ENCODE measurements around the gene MACROD2. TPM values are rescaled to one million over a fixed set of nuclear protein-coding genes. Genes with fewer than 3 reads are reported as not detected.
"Not testable (repeated sequence)": the region's sequence is repeated elsewhere in the genome, so short reads cannot be mapped to it uniquely, and the experiment has no call there.

The MACROD2 gene
- total RNA-seq, 1 donor from 2014 or later, result 6.4 TPM

GRCh38 chr20:14966203-14966602, 970.9 kb downstream of the MACROD2 start:
- H3K4me1 Mint-ChIP-seq, result peaks cover 10% of the 10 kb centered on the region
- no peak overlapping the region for H3K27ac Mint-ChIP-seq (ENCODE audit: unreplicated experiment)
- H3K27me3 Mint-ChIP-seq (ENCODE audit: low read depth), result no peaks in the 10 kb centered on the region
- DNase-seq (ENCODE audit: low read depth, low spot score), result no peak
- TF ChIP-seq CTCF (conservative IDR thresholded peaks at IDR 0.05), result no peak
- no peak overlapping the region for H3K4me3 Mint-ChIP-seq
- H3K36me3 Mint-ChIP-seq (ENCODE audit: low read depth), result no peaks in the 10 kb centered on the region
- peaks cover 3% of the 10 kb centered on the region for H3K9me3 Mint-ChIP-seq

GRCh38 chr20:14966808-14967207, 971.5 kb downstream of the MACROD2 start:
- Mint-ChIP-seq H3K9me3 (peaks cover 3% of the 10 kb centered on the region), H3K27ac (ENCODE audit: unreplicated experiment) (no peak overlapping the region), H3K4me1 (peaks cover 10% of the 10 kb centered on the region), H3K27me3 (ENCODE audit: low read depth) (no peaks in the 10 kb centered on the region), H3K36me3 (ENCODE audit: low read depth) (no peaks in the 10 kb centered on the region), H3K4me3 (no peak overlapping the region)
- no peak for TF ChIP-seq CTCF (conservative IDR thresholded peaks at IDR 0.05)
- DNase-seq (ENCODE audit: low read depth, low spot score), result no peak

GRCh38 chr20:14972256-14972655, 976.9 kb downstream of the MACROD2 start:
- Mint-ChIP-seq H3K36me3 (ENCODE audit: low read depth) (no peaks in the 10 kb centered on the region), H3K4me1 (no peaks in the 10 kb centered on the region), H3K27me3 (ENCODE audit: low read depth) (no peaks in the 10 kb centered on the region), H3K9me3 (peaks cover 7% of the 10 kb centered on the region), H3K4me3 (no peak overlapping the region), H3K27ac (ENCODE audit: unreplicated experiment) (no peak overlapping the region)
- no peak for TF ChIP-seq CTCF (conservative IDR thresholded peaks at IDR 0.05)
- no peak for DNase-seq (ENCODE audit: low read depth, low spot score)

GRCh38 chr20:14972690-14973089, 977.4 kb downstream of the MACROD2 start:
- Mint-ChIP-seq H3K4me3 (no peak overlapping the region), H3K27ac (ENCODE audit: unreplicated experiment) (no peak overlapping the region), H3K36me3 (ENCODE audit: low read depth) (no peaks in the 10 kb centered on the region), H3K4me1 (no peaks in the 10 kb centered on the region), H3K9me3 (peaks cover 7% of the 10 kb centered on the region), H3K27me3 (ENCODE audit: low read depth) (no peaks in the 10 kb centered on the region)
- no peak for DNase-seq (ENCODE audit: low read depth, low spot score)
- no peak for TF ChIP-seq CTCF (conservative IDR thresholded peaks at IDR 0.05)

- H3K36me3 Mint-ChIP-seq (ENCODE audit: low read depth), result peaks cover 16% of the 10 kb centered on the region
- H3K27ac Mint-ChIP-seq (ENCODE audit: unreplicated experiment), result no peak overlapping the region
- H3K27me3 Mint-ChIP-seq (ENCODE audit: low read depth), result no peaks in the 10 kb centered on the region
- H3K4me1 Mint-ChIP-seq, result peaks cover 8% of the 10 kb centered on the region
- H3K4me3 Mint-ChIP-seq, result no peak overlapping the region
- DNase-seq (ENCODE audit: low read depth, low spot score), result no peak
- TF ChIP-seq CTCF (conservative IDR thresholded peaks at IDR 0.05), result no peak
- H3K9me3 Mint-ChIP-seq, result peaks cover 33% of the 10 kb centered on the region
These were observed 984.2 kb downstream of the MACROD2 start for GRCh38 chr20:14979453-14979986.

GRCh38 chr20:14981486-14981885, 986.2 kb downstream of the MACROD2 start:
- not testable (repeated sequence) for H3K27ac Mint-ChIP-seq (ENCODE audit: unreplicated experiment); H3K27me3 Mint-ChIP-seq (ENCODE audit: low read depth); DNase-seq (ENCODE audit: low read depth, low spot score); H3K4me3 Mint-ChIP-seq
- H3K4me1 Mint-ChIP-seq, result peaks cover 20% of the 10 kb centered on the region
- peaks cover 26% of the 10 kb centered on the region for H3K9me3 Mint-ChIP-seq
- peaks cover 16% of the 10 kb centered on the region for H3K36me3 Mint-ChIP-seq (ENCODE audit: low read depth)

GRCh38 chr20:14982324-14982723, 987.0 kb downstream of the MACROD2 start:
- H3K27ac Mint-ChIP-seq (ENCODE audit: unreplicated experiment); DNase-seq (ENCODE audit: low read depth, low spot score); H3K27me3 Mint-ChIP-seq (ENCODE audit: low read depth); H3K4me3 Mint-ChIP-seq: not testable (repeated sequence)
- H3K36me3 Mint-ChIP-seq (ENCODE audit: low read depth), result peaks cover 16% of the 10 kb centered on the region
- H3K9me3 Mint-ChIP-seq, result peaks cover 26% of the 10 kb centered on the region
- peaks cover 20% of the 10 kb centered on the region for H3K4me1 Mint-ChIP-seq

Data from neural crest cell (in vitro differentiated cells).